Neural crest cell (in vitro differentiated cells): ENCODE measurements around the gene MRPL3. TPM values are rescaled to one million over a fixed set of nuclear protein-coding genes. Genes with fewer than 3 reads are reported as not detected.

ENCODE experiments used
- DNase-seq: peaks from one replicate; pipeline ENCODE4 v3.0.0; 2021; ENCODE audit warnings: low read depth, mixed read lengths, low spot score
- H3K27ac Mint-ChIP-seq: one replicate; pipeline ENCODE4 v1.8.0; 2021; ENCODE audit warnings: mild to moderate bottlenecking, mixed read lengths; ENCODE audit not compliant: unreplicated experiment
- H3K27me3 Mint-ChIP-seq: 2 replicates; pipeline ENCODE4 v1.8.0; 2021; ENCODE audit warnings: low read depth, mild to moderate bottlenecking, mixed read lengths
- H3K36me3 Mint-ChIP-seq: 2 replicates; pipeline ENCODE4 v1.8.0; 2021; ENCODE audit warnings: low read depth, mild to moderate bottlenecking, mixed read lengths
- H3K4me1 Mint-ChIP-seq: 2 replicates; pipeline ENCODE4 v1.8.0; 2021; ENCODE audit warnings: mixed read lengths
- H3K4me3 Mint-ChIP-seq: one replicate; pipeline ENCODE4 v1.8.0; 2021; ENCODE audit warnings: mild to moderate bottlenecking, mixed read lengths
- H3K9me3 Mint-ChIP-seq: 2 replicates; pipeline ENCODE4 v1.8.0; 2021; ENCODE audit warnings: mixed read lengths
- CTCF ChIP-seq: fragments of 200-600 bp; sonication (generic); conservative IDR thresholded peaks from 2 replicates; pipeline ENCODE4 v1.5.0; 2021; ENCODE audit warnings: antibody characterized with exemption, mild to moderate bottlenecking
- total RNA-seq: library from RNA; stranded (reverse); gene quantifications from 2 replicates; pipeline ENCODE4 v1.2.1, GENCODE V29; 2021

MRPL3 gene
- total RNA-seq, 1 donor from 2014 or later, result 107 TPM

- no peaks in the 10 kb centered on the region for H3K4me1 Mint-ChIP-seq
- no peak overlapping the region for H3K4me3 Mint-ChIP-seq
- no peaks in the 10 kb centered on the region for H3K9me3 Mint-ChIP-seq
- H3K27me3 Mint-ChIP-seq, result peaks cover 3% of the 10 kb centered on the region
- H3K27ac Mint-ChIP-seq, result no peak overlapping the region
- TF ChIP-seq CTCF, result no peak
- H3K36me3 Mint-ChIP-seq, result peaks cover 2% of the 10 kb centered on the region
- DNase-seq, result no peak
Measured at GRCh38 chr3:131538968-131539367, 36.2 kb upstream of the MRPL3 start.

GRCh38 chr3:131537531-131537930 is 34.8 kb upstream of the MRPL3 start:
- DNase-seq, result no peak
- no peak for TF ChIP-seq CTCF
- H3K27me3 Mint-ChIP-seq, result peaks cover 3% of the 10 kb centered on the region
- H3K4me3 Mint-ChIP-seq, result no peak overlapping the region
- peaks cover 2% of the 10 kb centered on the region for H3K36me3 Mint-ChIP-seq
- H3K9me3 Mint-ChIP-seq, result peaks cover under 1% of the 10 kb centered on the region
- H3K4me1 Mint-ChIP-seq, result no peaks in the 10 kb centered on the region
- H3K27ac Mint-ChIP-seq, result no peak overlapping the region

- DNase-seq, result no peak
- Mint-ChIP-seq H3K36me3 (peaks cover 2% of the 10 kb centered on the region), H3K27ac (no peak overlapping the region), H3K4me3 (no peak overlapping the region), H3K4me1 (no peaks in the 10 kb centered on the region), H3K27me3 (peaks cover 3% of the 10 kb centered on the region), H3K9me3 (peaks cover 3% of the 10 kb centered on the region)
- no peak for TF ChIP-seq CTCF
Measured at GRCh38 chr3:131535596-131535995, 32.8 kb upstream of the MRPL3 start.

- Mint-ChIP-seq H3K4me1 (no peaks in the 10 kb centered on the region), H3K9me3 (peaks cover 3% of the 10 kb centered on the region), H3K27ac (no peak overlapping the region), H3K4me3 (no peak overlapping the region), H3K36me3 (peaks cover 2% of the 10 kb centered on the region), H3K27me3 (peaks cover 3% of the 10 kb centered on the region)
- DNase-seq, result no peak
- TF ChIP-seq CTCF, result no peak
Measured at GRCh38 chr3:131535131-131535530, 32.4 kb upstream of the MRPL3 start.

- Mint-ChIP-seq H3K36me3 (no peaks in the 10 kb centered on the region), H3K4me3 (no peak overlapping the region), H3K4me1 (no peaks in the 10 kb centered on the region), H3K27ac (no peak overlapping the region), H3K27me3 (peaks cover 7% of the 10 kb centered on the region), H3K9me3 (peaks cover 3% of the 10 kb centered on the region)
- no peak for TF ChIP-seq CTCF
- no peak for DNase-seq
Measured at GRCh38 chr3:131532645-131533044, 29.9 kb upstream of the MRPL3 start.

GRCh38 chr3:131530843-131531242 is 28.1 kb upstream of the MRPL3 start:
- Mint-ChIP-seq H3K4me3 (no peak overlapping the region), H3K9me3 (peaks cover 3% of the 10 kb centered on the region), H3K4me1 (no peaks in the 10 kb centered on the region), H3K27ac (no peak overlapping the region), H3K36me3 (no peaks in the 10 kb centered on the region), H3K27me3 (peaks cover 7% of the 10 kb centered on the region)
- no peak for TF ChIP-seq CTCF
- no peak for DNase-seq
